WERI-Rb-1 (cell line): Measurements from ENCODE around the gene OPN4.

Source experiments
- DNase-seq: peaks from one replicate; pipeline ENCODE4 v3.0.0-alpha.2; 2020
- H3K27ac ChIP-seq: fragments of 250-450 bp; sonication (Bioruptor Pico); 2 replicates; pipeline ENCODE4 v1.5.1; 2020; ENCODE audit warnings: mild to moderate bottlenecking, moderate library complexity
- H3K27me3 ChIP-seq: fragments of 250-450 bp; sonication (Bioruptor Pico); 2 replicates; pipeline ENCODE4 v1.5.1; 2021; ENCODE audit warnings: mild to moderate bottlenecking, low read depth, moderate library complexity; ENCODE audit not compliant: insufficient read depth, severe bottlenecking
- H3K36me3 ChIP-seq: fragments of 250-450 bp; sonication (Bioruptor Pico); 2 replicates; pipeline ENCODE4 v1.5.1; 2020; ENCODE audit warnings: mild to moderate bottlenecking, moderate library complexity
- H3K4me3 ChIP-seq: 2 replicates; pipeline ENCODE4 v1.5.1; 2011; ENCODE audit warnings: low read depth, mild to moderate bottlenecking, control low read depth, low read length
- H3K9me3 ChIP-seq: fragments of 250-450 bp; sonication (Bioruptor Pico); 2 replicates; pipeline ENCODE4 v1.5.1; 2021; ENCODE audit warnings: mild to moderate bottlenecking, moderate library complexity; ENCODE audit not compliant: severe bottlenecking
- TF ChIP-seq, protein P1 (sequence below): IDR thresholded peaks from 2 replicates; pipeline ENCODE4 v1.5.1; 2011; ENCODE audit warnings: low read depth, mild to moderate bottlenecking, control low read depth, inconsistent platforms, low read length

OPN4 gene

DNA sequence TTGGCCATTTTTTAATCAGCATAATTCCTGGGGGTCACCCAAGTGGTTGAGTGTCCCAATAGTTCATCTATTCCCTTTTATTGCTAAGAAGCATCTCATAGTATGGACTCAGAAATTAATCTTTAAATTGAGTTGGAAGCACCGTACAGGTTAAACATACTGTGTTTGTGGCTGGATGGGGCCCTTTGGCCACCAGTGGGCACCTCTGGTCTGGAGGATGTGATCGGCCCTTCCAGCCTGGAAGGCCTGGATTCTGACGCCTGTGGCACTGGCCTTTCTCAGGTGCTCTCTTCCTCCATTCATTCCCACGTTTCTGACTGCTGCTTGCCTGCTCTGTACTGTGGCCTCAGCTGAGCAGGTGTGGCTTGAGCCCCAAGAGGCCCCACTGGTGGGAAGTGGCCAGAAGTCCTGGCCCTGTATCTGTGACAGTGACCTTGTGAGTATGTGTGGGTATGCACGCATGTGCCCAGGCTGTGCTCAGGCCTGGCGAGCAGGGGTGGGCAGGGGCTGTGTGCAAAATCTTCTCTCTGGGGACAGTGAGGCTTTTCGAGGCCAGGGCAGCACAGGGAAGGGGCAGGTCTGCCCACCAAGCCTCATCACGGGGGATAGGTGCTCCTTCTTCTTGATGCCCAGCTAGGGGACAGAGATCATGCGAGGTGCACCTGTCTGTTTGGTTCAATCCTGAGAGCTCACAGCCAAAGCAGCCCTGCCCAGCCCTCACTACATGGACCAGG is 44.0 kb downstream of the OPN4 start:
- Histone ChIP-seq H3K27ac (no peak overlapping the region), H3K27me3 (no peaks in the 10 kb centered on the region)
- DNase-seq = no peak

DNA sequence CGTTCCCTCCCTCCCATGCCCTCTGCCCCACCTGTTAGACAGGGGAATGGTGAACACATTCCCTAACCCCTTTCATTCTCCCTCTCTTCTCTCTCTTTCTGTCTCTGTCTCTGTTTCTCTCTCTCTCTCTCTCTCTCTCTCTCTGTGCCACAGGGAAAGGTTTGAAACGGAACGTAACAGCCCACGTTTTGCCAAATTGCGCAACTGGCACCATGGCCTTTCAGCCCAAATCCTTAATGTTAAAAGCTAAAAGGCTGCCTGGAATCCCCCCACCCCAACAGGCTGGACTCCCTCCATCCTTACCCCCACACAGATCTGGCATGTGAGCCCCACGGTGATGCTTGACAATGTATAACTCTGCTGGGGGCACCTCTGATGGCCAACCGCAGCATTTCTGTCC is 44.8 kb downstream of the OPN4 start:
- Histone ChIP-seq H3K4me3 (no peak overlapping the region), H3K36me3 (no peaks in the 10 kb centered on the region), H3K27ac (no peak overlapping the region), H3K9me3 (no peaks in the 10 kb centered on the region), H3K27me3 (no peaks in the 10 kb centered on the region)
- TF ChIP-seq, protein P1, sequence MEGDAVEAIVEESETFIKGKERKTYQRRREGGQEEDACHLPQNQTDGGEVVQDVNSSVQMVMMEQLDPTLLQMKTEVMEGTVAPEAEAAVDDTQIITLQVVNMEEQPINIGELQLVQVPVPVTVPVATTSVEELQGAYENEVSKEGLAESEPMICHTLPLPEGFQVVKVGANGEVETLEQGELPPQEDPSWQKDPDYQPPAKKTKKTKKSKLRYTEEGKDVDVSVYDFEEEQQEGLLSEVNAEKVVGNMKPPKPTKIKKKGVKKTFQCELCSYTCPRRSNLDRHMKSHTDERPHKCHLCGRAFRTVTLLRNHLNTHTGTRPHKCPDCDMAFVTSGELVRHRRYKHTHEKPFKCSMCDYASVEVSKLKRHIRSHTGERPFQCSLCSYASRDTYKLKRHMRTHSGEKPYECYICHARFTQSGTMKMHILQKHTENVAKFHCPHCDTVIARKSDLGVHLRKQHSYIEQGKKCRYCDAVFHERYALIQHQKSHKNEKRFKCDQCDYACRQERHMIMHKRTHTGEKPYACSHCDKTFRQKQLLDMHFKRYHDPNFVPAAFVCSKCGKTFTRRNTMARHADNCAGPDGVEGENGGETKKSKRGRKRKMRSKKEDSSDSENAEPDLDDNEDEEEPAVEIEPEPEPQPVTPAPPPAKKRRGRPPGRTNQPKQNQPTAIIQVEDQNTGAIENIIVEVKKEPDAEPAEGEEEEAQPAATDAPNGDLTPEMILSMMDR = no peak
- no peak for DNase-seq

More for the DNA sequence above, 44.0 kb downstream of the OPN4 start:
- Histone ChIP-seq H3K9me3 (no peaks in the 10 kb centered on the region), H3K4me3 (no peak overlapping the region), H3K36me3 (no peaks in the 10 kb centered on the region)
- TF ChIP-seq, protein P1 = peak; percentile 53

DNA sequence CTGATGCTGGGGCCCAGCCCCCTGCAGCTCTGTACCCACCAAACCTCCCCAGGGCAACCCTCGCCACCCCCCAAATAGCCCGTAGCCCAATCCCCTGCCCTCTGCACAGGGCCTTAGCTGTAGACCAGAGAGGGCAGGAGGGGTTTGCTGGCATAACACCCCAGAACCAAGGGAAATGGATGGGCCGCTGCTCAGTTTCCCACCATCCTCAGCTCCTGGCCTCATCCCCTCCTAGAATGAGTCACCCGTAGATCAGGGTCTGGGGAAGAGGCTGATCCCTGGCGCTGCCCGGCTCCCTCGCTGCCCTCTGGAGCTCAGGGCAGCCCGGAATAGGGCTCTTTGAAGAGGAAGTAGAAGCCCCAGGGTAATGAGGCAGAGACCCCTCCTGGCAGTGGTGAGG is 45.2 kb downstream of the OPN4 start:
- Histone ChIP-seq H3K27me3 (no peaks in the 10 kb centered on the region), H3K36me3 (no peaks in the 10 kb centered on the region), H3K27ac (no peak overlapping the region), H3K9me3 (no peaks in the 10 kb centered on the region), H3K4me3 (no peak overlapping the region)
- TF ChIP-seq, protein P1 = no peak
- no peak for DNase-seq

DNA sequence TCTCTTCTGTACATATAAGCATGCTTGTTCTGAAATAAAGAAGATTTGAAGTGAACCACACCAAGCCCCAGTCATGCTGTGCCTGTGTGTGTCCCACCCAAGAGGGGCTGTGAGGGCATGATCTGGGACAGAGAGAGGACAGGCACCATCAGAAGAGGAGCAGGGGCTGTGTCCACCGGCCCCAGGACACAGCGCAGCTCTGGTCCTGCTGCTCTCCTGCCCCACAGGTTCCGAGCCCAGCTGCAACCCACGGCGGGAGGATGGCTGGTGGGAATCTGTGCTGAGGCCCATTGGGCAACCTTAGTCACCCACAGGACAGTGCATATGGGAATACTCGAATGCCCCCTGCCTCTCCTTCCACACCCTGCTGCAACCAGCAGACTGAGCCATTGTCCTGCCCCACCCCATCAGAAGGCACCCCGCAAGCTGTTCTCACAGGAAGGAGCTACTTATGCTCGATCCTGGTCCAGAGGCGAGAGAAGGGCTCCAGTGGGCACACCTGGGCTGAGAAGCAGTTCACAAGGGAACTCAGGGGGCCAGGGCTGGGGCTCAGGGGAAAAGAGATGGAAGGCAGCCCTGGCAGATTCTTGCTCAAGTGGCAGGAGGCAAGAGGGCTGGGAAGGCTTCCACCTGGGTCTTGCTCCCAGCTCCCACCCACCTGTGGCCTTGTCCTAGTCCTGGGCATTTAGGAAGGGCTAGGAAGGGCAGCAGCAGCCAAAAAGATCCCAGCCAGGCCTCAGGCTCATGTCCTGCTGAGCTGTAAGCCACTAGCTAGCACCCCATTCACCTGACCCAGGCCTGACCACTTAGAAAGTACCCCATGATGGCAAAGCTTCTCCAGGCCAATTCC is 45.9 kb downstream of the OPN4 start:
- Histone ChIP-seq H3K36me3 (no peaks in the 10 kb centered on the region), H3K9me3 (no peaks in the 10 kb centered on the region), H3K4me3 (no peak overlapping the region), H3K27ac (no peak overlapping the region), H3K27me3 (no peaks in the 10 kb centered on the region)
- no peak for DNase-seq
- TF ChIP-seq, protein P1 = no peak

DNA sequence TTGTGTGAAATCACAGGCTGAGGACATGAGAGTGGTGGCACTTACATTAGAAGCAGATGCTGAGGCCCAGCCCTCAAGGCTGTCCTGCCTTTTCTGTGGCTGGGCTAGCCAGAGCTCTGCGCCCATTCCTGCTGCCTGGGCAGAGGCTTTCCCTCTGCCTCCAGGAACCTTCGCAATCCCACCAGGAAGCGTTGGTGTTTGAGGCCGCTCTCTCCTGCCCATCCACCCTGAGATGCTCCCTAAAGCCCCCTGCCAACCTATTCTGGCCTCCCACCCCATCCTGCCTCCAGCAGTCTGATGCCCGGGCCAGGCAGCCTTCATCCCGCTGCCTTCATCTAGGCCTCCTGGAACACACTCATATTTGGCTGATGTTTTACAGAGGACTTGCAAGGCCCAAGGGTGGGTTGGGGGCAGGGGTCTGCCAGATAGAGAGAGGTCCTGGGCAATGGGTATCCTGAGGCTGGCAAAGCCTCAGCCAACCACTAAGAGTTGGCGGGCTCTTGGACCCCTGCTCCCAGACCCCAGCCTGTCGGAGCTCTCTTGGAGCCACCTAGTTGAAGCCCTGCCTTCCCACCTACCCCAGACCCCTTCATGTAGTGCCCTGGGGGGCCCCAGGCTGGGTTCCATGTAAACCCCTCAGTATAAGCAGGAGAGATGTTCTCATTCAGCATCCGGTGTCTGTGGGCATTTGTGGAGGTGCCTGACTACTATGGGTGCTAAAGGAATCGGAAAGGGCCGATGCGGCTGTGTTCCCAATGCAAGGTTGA is 46.7 kb downstream of the OPN4 start:
- H3K27me3 ChIP-seq = no peaks in the 10 kb centered on the region
- no peak overlapping the region for H3K27ac ChIP-seq
- no peak overlapping the region for H3K4me3 ChIP-seq
- no peaks in the 10 kb centered on the region for H3K9me3 ChIP-seq
- TF ChIP-seq, protein P1 = no peak
- DNase-seq = no peak
- H3K36me3 ChIP-seq = no peaks in the 10 kb centered on the region
